CD4-positive, alpha-beta T cell treated with Interleukin-10 for 1 hour (primary cell): Measurements from ENCODE around the gene WDR59.
"Not testable (repeated sequence)": the region's sequence is repeated elsewhere in the genome, so short reads cannot be mapped to it uniquely, and the experiment has no call there.

Experiments
- DNase-seq: peaks from one replicate; pipeline ENCODE4 v3.0.0-alpha.2; 2020

WDR59 gene

DNA sequence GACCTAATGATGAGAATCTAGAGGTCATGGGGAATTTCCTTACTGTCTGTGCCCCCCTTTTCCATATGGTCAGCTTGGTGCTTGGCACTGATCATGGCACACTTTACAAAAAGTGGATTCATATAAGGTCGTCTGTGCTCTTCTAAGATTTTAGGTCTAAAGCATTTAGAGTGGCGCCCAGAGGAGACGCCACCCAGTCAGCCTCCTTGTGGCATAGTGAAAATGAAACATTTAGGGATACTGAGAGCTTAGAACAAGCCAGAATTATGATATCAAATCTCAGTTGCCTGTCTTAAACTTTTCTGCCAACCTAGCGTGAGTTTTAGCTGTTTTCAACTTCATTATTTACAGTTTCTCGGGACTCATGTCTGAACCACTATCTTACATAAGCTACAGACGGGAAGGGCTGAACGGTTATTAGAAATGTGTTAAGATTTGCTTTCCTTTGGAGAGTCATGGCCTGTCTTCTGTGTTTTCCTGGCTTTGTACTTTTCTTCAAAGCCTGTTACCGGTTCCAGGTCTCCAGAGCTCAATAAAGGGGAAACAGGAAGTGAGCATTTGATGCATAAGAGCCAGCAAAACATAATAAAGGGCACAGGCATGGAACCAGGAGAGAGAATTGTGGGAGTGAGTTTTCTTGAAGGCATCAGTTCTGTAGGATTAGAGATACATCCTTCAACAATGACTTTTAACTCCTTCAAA, 27.6 kb upstream of the WDR59 start:
- DNase-seq, result peak; percentile 8

DNA sequence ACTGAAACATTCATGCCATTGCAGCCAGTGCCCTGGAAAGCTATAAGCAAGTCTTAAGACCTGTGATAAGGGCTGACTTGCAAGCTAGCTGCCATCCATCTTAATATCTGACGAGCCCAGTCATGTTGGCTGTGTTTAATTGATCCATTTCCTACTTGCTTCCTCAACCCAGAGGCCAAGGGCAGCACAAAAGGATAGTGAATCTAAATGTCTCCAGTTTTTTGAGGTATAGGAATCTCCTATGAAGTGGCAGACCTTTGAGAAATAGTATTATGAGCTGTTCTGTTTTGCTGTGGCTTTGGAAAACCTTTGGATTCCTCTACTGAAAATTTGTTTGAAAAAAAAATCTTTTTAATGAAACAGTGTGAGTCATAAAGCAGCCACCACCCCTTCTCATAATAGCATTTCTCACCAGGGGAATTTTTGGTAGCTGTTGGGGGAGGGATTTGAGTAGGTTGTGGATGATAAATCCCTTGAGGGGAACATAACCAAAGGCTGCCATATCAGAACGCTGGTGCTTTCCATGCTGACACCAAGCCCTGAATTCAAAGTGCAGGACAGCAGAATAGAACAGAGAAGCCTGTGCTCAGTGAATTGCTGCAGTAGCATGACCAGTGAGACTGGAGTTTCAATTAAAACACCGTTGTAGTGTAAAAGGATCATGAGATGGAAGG, 26.8 kb upstream of the WDR59 start:
- DNase-seq, result peak; percentile 66

DNA sequence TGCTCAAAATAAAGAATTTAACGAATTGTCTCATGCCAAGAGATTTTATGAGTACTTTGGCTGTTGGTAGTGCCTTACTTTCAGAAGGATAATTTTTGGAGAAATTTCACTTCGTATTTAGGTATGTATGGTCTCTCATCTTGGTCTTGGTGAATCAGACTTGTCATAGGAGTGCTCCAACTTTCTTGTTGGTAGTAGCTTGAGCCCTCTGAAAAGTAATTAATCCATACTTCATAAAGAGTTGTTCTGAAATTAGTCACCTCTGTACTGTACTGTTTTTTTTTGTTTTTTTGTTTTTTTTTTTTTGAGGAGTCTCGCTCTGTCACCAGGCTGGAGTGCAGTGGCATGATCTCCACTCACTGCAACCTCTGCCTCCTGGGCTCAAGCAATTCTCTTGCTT, 25.5 kb upstream of the WDR59 start:
- DNase-seq, result no peak

DNA sequence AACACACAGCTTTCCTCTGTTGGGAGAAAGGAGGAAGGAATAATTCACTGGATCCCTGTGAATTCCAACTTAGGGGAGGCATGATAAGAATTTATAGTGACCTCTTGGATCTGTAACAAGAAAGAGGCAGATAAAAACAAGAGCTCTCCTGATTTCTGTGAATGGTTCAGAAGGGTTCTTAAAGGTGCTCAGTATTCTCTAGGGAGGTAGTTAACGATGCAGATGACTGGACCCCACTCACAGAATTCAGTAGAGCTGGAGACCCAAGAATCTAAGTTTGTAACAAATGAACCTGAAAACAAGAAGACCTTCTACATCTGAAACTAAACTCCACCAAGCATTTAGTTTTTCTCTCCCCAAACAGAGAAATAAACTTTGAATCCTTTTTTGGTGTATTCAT, 22.5 kb upstream of the WDR59 start:
- DNase-seq, result no peak

- DNase-seq, result no peak
Measured at GRCh38 chr16:75005697-75006096, 20.8 kb upstream of the WDR59 start.

- DNase-seq, result no peak
Measured at GRCh38 chr16:75004460-75004859, 19.5 kb upstream of the WDR59 start.

DNA sequence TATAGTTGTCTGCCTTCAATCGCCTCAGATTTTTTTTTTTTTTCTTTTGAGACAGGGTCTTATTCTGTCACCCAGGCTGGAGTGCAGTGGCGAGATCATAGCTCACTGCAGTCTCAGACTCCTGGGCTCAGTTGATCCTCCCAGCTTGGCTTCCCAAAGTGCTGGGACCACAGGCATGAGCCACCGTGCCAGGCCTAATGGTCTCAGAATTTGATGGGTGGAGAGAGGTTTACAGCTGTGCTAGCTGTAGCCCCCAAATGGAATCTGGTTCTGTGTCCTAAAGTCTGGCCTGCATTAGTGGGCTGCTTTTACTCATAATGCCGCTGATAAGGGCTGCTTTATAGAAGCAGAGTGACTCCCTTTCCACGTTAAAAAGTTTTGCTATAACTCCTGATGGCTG, 19.0 kb upstream of the WDR59 start:
- DNase-seq, result no peak

DNA sequence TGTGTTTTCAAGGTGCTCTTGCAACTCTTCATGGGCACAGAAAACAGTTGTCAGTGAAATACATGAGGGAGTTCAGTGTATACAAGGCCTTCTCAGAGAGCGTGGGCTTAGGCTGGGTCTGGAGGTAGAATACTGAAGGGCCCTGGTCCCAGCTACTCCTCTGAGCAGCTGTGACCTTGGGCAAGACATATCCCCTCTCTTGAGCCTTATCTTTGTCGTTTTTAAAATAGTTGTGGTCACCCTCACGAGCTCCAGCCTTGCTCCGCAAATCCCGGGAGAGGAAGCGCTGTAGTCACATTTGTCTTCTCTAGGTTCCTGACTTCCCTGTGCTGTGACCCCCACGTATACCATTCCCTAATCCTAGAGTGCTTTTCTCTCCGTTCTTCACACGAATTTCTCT, 17.6 kb upstream of the WDR59 start:
- no peak for DNase-seq

GRCh38 chr16:75000481-75001081, 15.7 kb upstream of the WDR59 start:
- DNase-seq, result no peak

- peak; percentile 73 for DNase-seq
Measured at GRCh38 chr16:74999609-75000480, 14.9 kb upstream of the WDR59 start.

DNA sequence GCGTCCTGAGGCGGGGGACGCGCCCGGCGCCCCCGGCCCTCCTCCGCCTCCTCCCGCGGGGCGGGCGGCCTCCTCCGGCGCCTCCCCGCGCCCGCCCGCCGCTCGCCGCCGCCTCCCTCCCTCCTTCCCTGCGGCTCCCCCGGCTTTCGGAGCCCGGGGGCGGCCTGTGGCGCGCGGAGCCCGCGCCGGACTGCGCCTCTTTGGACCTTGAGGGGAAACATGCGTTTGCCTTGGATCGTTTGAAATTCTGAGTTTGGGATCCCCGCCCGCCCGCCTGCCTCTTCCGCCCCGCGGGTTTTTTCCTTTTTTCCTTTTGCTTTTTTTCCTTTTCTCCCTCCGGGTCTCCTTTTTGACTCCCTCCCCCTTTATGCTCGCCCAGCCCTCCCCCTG, 14.3 kb upstream of the WDR59 start:
- peak; percentile 44 for DNase-seq

- DNase-seq, result peak; percentile 87
Measured at GRCh38 chr16:74998481-74999218, 13.7 kb upstream of the WDR59 start, which contains the start of gene ZNRF1. ZNRF1 (plus strand) TSS chr16:74999024; CDS start chr16:74999672, 648 bp downstream.

DNA sequence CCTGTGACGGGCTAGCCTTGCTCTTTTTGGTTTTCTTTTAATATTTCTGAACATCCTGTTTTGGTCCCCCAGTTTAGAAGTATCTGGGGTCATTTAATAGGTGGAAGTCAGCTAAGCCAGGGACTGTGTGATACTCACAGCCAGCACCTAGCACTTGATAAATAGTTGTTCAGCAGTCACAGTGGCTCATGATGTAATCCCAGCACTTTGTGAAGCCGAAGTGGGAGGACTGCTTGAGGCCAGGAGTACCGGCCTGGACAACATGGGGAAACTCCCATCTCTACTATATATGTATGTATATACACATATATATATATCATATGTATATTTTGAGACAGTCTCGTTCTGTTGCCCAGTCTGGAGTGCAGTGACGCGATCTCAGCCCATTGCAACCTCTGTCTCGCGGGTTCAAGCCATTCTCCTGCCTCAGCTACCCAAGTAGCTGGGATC, 12.1 kb upstream of the WDR59 start:
- DNase-seq, result no peak

GRCh38 chr16:74995986-74996385, 11.1 kb upstream of the WDR59 start:
- no peak for DNase-seq

DNA sequence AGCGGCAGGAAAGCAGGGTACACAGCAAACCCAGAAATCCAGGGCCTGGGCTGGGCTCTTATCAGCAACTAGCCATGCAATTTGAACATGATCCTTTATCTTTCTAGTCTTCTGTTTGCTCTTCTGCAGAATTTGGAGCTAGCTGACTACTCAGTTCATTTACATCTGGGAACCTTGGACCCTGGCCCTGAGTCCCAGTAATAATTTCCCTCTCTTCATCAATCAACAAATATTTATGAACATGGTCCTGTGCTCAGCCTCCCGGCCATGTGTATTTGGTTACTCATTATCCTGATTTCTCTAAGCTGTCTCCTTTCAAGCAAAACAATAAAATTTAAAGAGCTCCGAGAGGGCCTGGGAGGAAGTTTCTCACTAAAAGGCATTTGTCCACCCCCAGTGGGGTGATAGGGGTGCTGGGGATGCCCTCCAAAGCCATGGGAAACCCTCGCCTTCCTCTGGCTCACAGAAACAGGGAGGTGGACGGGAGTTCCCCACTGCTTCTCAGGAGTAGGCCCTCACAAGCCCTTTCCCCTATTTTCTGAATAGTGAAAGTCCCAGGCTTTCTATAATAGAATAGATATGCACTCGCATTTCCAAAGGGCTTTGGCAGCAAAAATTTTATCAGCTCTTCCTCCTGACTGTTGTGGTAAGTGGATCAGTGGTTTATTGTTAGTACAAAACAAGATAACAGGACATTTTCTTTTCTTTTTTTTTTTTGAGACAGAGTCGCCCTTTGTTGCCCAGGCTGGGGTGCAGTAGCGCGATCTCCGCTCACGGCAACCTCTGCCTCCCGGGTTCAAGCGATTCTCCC, 6.9 kb upstream of the WDR59 start:
- DNase-seq, result no peak

DNA sequence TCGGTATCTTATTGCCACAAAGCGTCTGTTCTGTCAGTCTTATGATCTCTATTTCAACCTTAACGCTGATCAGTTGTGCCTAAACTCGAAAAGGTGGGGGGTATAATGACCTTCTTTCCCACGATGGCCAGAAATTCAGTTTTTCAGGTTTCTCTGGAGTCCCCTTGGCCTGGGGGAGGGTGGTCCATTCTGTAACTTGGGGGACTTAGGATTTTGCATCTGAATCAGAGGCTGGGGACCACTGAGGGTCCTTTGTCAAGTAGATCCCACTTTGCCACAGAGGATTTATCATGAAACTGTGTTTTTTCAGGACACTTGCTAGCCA, 6.3 kb upstream of the WDR59 start:
- DNase-seq, result no peak

DNA sequence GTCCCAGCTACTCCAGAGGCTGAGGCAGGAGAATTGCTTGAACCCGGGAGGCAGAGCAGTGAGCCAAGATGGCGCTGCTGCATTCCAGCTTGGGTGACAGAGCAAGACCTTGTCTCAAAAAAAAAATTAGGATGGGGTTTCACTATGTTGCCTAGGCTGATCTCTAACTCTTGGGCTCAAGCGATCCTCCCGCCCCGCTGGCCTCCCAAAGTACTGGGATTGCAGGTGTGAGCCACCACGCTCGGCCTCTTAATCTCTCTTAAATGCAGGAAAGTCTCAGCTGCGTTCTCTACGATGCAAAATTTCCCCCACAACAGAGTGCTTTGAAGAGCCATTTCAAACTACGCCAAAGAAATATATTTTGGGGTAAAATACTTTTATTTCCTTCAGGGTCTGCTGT, 5.9 kb upstream of the WDR59 start:
- DNase-seq, result no peak

DNA sequence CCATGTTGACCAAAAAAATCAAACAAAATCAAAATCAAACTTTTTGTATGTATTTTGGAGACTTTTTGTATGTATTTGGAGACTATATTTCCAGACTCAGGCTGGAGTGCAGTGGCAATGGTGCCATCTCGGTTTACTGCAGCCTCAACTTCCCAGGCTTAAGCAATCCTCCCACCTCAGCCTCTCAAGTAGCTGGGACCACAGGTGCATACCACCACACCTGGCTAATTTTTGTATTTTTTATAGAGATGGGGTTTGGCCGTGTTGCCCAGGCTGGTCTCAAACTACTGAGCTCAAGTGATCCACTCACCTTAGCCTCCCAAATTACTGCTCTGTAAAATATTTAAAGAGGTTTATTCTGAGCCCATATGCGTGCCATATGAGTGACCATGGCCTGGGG, 4.9 kb upstream of the WDR59 start:
- not testable (repeated sequence) for DNase-seq

DNA sequence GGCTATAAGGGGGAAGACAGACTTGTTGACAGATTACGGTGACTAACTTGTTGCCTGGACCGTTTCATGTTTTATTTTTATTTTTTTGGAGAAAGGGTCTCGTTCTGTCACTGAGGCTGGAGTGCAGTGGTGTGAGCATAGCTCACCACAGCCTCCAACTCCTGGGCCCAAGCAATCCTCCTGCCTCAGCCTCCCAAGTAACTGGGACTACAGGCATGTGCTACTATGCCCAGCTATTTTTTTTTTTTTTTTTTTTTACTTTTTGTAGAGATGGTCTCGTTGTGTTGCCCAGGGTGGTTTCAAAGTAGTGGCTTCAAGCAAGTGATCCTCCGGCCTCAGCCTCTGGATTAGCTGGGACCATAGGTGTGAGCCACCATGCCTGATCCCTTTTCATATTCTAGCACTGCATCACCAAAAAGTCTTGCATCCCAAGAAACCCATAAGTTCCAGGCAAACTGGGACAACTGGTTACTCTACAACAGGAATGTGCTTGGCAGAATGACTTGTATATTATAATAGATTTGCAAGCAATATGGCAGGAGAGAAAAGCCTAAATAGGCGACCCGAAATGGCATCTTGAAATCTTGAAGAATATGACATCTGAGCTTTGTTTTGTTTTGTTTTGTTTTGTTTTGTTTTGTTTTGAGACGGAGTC, 2.2 kb upstream of the WDR59 start:
- no peak for DNase-seq

GRCh38 chr16:74984194-74984528, 762 bp downstream of the WDR59 start:
- no peak for DNase-seq

- DNase-seq, result no peak
Measured at GRCh38 chr16:74982256-74982655, 2.7 kb downstream of the WDR59 start.
